Left ventricle myocardium inferior (tissue), 1 donor: ENCODE data around the gene PTH1R. TPM values are rescaled to one million over a fixed set of nuclear protein-coding genes. Genes with fewer than 3 reads are reported as not detected.

Source experiments
- DNase-seq: peaks from one replicate; pipeline ENCODE4 v3.0.0-alpha.2; 2020
- H3K27ac ChIP-seq: fragments of 200-600 bp; replicated peaks from 2 replicates; pipeline ENCODE4 v1.8.0; 2021
- H3K27me3 ChIP-seq: fragments of 200-600 bp; 2 replicates; pipeline ENCODE4 v1.8.0; 2021; ENCODE audit warnings: low read depth
- H3K36me3 ChIP-seq: fragments of 200-600 bp; 2 replicates; pipeline ENCODE4 v1.8.0; 2021
- H3K4me1 ChIP-seq: fragments of 200-600 bp; 2 replicates; pipeline ENCODE4 v1.8.0; 2021
- H3K4me3 ChIP-seq: fragments of 200-600 bp; 2 replicates; pipeline ENCODE4 v1.8.0; 2021; ENCODE audit warnings: mild to moderate bottlenecking, moderate library complexity
- H3K9me3 ChIP-seq: fragments of 200-600 bp; replicated peaks from 2 replicates; pipeline ENCODE4 v1.8.0; 2021
- CTCF ChIP-seq: fragments of 200-600 bp; IDR thresholded peaks from 2 replicates; pipeline ENCODE4 v1.8.0; 2021; ENCODE audit warnings: antibody characterized with exemption, mild to moderate bottlenecking, borderline replicate concordance
- intact Hi-C: fragments of 100-400 bp; cut with micrococcal nuclease; formaldehyde crosslinking; loops from one replicate; pipeline ENCODE4 v1.11.0; 2022
- total RNA-seq: library from RNA; stranded (reverse); fragmentation: NEBNext Ultra II Directional; extraction: Animal tissue kit (Norgen Biotek cat#: 25700); gene quantifications from one replicate; pipeline ENCODE4 v1.2.1, GENCODE V29; 2021
- donor health status: DM: no; HTN: yes; CAD: no; lungs with severe emphysema.

Gene PTH1R
- total RNA-seq, 1 donor from 2014 or later, result 6.4 TPM

GRCh38 chr3:46860017-46860809, 17.3 kb upstream of the PTH1R start:
- no peaks in the 10 kb centered on the region for H3K27me3 ChIP-seq
- intact Hi-C loops, result loop anchor here (5.0 kb wide), 1 partner anchor 37 kb away; no protein-coding TSS in a partner anchor
- peaks cover 57% of the 10 kb centered on the region for H3K4me1 ChIP-seq
- TF ChIP-seq CTCF, result peak; percentile 58
- peak overlapping the region; percentile 95 for H3K27ac ChIP-seq
- H3K36me3 ChIP-seq, result peaks cover 59% of the 10 kb centered on the region
- DNase-seq, result peak; percentile 44
- peak overlapping the region; percentile 70 for H3K4me3 ChIP-seq
- H3K9me3 ChIP-seq, result no peaks in the 10 kb centered on the region

GRCh38 chr3:46860810-46861604, 16.5 kb upstream of the PTH1R start:
- intact Hi-C loops, result loop anchor here (5.0 kb wide), 1 partner anchor 36 kb away; no protein-coding TSS in a partner anchor
- peak overlapping the region; percentile 95 for H3K27ac ChIP-seq
- no peaks in the 10 kb centered on the region for H3K27me3 ChIP-seq
- DNase-seq, result peak; percentile 14
- no peak for TF ChIP-seq CTCF
- H3K36me3 ChIP-seq, result peaks cover 59% of the 10 kb centered on the region
- peaks cover 64% of the 10 kb centered on the region for H3K4me1 ChIP-seq
- H3K4me3 ChIP-seq, result peak overlapping the region; percentile 70
- no peaks in the 10 kb centered on the region for H3K9me3 ChIP-seq

- H3K9me3 ChIP-seq, result no peaks in the 10 kb centered on the region
- H3K4me3 ChIP-seq, result peak overlapping the region; percentile 70
- intact Hi-C loops, result loop anchor here (5.0 kb wide), 1 partner anchor 36 kb away; no protein-coding TSS in a partner anchor
- no peak for TF ChIP-seq CTCF
- H3K27me3 ChIP-seq, result no peaks in the 10 kb centered on the region
- H3K4me1 ChIP-seq, result peaks cover 71% of the 10 kb centered on the region
- H3K36me3 ChIP-seq, result peaks cover 54% of the 10 kb centered on the region
- peak overlapping the region; percentile 95 for H3K27ac ChIP-seq
- peak; percentile 56 for DNase-seq
Observed at GRCh38 chr3:46861605-46862368, 15.7 kb upstream of the PTH1R start.

GRCh38 chr3:46862369-46863025, 15.0 kb upstream of the PTH1R start:
- Histone ChIP-seq H3K4me3 (peak overlapping the region; percentile 70), H3K36me3 (peaks cover 47% of the 10 kb centered on the region), H3K27ac (peak overlapping the region; percentile 95), H3K4me1 (peaks cover 79% of the 10 kb centered on the region), H3K9me3 (no peaks in the 10 kb centered on the region), H3K27me3 (no peaks in the 10 kb centered on the region)
- peak; percentile 14 for DNase-seq
- TF ChIP-seq CTCF, result no peak
- intact Hi-C loops, result loop anchor here (5.0 kb wide), 1 partner anchor 35 kb away; no protein-coding TSS in a partner anchor
